ENCODE measurements around the gene LHFPL3.

Gene LHFPL3

DNA sequence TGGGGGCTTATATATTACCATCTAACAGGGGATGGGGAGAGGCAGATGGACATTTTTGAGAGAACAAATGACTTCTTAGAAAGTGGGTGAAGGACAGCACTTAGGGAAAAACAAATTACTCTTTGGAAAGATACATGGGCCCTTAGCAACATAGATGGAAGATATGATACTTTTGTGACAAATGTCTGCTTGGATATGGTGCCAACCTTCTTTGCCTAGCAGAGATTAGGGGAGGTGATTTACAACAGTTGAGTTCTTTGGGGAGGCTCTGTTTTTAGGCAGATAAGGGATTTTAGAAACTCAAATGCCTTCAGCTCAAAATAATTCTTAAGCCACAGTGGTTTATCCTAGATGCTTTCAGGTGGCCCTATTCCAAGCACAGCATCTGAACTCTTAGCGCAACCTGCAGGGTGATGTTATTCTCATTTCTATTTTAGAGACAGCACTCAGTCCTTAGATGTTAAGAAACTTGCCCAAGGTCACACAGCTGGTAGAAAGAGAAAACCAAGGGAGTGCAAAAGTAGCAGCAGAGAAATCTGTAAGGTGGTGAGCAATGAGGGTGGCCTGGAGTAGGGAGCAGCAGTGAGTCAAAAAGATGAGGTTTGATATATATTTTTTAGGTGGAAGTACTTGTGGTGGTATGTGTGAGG lies 610.5 kb downstream of the LHFPL3 start:
- Histone ChIP-seq H3K36me3 (replicated peaks; ENCODE audit: insufficient read depth, low read length) (no peaks in the 10 kb centered on the region), H3K4me3 (ENCODE audit: low read length) (no peak overlapping the region), H3K9me2 (replicated peaks; ENCODE audit: insufficient read depth, low read length) (no peaks in the 10 kb centered on the region), H3K27ac (ENCODE audit: low read length) (peak overlapping the region; percentile 97), H3K27me3 (replicated peaks; ENCODE audit: insufficient read depth, low read length) (no peaks in the 10 kb centered on the region), H3F3A (ENCODE audit: insufficient read depth, low read length) (peaks cover 47% of the 10 kb centered on the region), H3K4me2 (ENCODE audit: low read depth, low read length) (peak overlapping the region; percentile 49), H3K79me2 (ENCODE audit: low read length) (no peaks in the 10 kb centered on the region; the same call in 1 of the 2 replicates), H2AFZ (ENCODE audit: low read length) (no peak overlapping the region), H3K4me1 (ENCODE audit: low read length) (peaks cover 73% of the 10 kb centered on the region), H4K20me1 (ENCODE audit: insufficient read depth, low read length) (no peaks in the 10 kb centered on the region), H3K9me3 (replicated peaks; ENCODE audit: insufficient read depth, low read length) (no peaks in the 10 kb centered on the region), H3K9ac (ENCODE audit: low read length) (peak overlapping the region; percentile 68)
- TF ChIP-seq, protein P1, sequence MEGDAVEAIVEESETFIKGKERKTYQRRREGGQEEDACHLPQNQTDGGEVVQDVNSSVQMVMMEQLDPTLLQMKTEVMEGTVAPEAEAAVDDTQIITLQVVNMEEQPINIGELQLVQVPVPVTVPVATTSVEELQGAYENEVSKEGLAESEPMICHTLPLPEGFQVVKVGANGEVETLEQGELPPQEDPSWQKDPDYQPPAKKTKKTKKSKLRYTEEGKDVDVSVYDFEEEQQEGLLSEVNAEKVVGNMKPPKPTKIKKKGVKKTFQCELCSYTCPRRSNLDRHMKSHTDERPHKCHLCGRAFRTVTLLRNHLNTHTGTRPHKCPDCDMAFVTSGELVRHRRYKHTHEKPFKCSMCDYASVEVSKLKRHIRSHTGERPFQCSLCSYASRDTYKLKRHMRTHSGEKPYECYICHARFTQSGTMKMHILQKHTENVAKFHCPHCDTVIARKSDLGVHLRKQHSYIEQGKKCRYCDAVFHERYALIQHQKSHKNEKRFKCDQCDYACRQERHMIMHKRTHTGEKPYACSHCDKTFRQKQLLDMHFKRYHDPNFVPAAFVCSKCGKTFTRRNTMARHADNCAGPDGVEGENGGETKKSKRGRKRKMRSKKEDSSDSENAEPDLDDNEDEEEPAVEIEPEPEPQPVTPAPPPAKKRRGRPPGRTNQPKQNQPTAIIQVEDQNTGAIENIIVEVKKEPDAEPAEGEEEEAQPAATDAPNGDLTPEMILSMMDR (IDR thresholded peaks at IDR 0.05; ENCODE audit: low read length), result peak; percentile 8; the same call in 1 of the 2 replicates
- TF ChIP-seq EZH2 (optimal IDR thresholded peaks at IDR 0.05; ENCODE audit: low read depth, low read length), result no peak
- peak; percentile 94 for DNase-seq

DNA sequence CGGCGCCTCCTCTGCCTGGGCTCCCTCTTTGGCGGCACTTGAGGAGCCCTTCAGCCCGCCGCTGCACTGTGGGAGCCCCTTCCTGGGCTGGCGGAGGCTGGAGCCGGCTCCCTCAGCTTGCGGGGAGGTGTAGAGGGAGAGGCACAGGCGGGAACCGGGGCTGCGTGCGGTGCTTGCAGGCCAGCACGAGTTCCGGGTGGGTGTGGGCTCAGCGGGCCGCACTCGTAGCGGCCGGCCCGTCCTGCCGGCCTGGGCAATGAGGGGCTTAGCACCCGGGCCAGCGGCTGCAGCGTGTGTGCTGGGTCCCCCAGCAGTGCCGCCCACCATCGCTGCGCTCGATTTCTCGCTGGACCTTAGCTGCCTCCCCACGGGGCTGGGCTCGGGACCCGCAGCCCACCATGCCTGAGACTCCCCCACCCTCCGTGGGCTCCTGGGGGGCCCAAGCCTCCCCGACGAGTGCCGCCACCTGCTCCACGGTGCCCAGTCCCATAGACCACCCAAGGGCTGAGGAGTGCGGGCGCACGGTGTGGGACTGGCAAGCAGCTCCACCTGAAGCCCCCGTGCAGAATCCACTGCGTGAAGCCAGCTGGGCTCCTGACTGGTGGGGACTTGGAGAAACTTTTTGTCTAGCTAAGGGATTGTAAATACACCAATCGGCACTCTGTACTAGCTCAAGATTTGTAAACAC lies 611.8 kb downstream of the LHFPL3 start:
- no peaks in the 10 kb centered on the region for H3K27me3 ChIP-seq (replicated peaks; ENCODE audit: insufficient read depth, low read length)
- peaks cover 56% of the 10 kb centered on the region for H3F3A ChIP-seq (ENCODE audit: insufficient read depth, low read length)
- no peak overlapping the region for H2AFZ ChIP-seq (ENCODE audit: low read length)
- no peak for DNase-seq
- peak overlapping the region; percentile 68; the same call in 1 of the 2 replicates for H3K9ac ChIP-seq (ENCODE audit: low read length)
- no peaks in the 10 kb centered on the region; the same call in 1 of the 2 replicates for H3K79me2 ChIP-seq (ENCODE audit: low read length)
- peaks cover 75% of the 10 kb centered on the region for H3K4me1 ChIP-seq (ENCODE audit: low read length)
- H3K36me3 ChIP-seq (replicated peaks; ENCODE audit: insufficient read depth, low read length), result no peaks in the 10 kb centered on the region
- H3K4me3 ChIP-seq (ENCODE audit: low read length), result no peak overlapping the region
- peak overlapping the region; percentile 49 for H3K4me2 ChIP-seq (ENCODE audit: low read depth, low read length)
- H4K20me1 ChIP-seq (ENCODE audit: insufficient read depth, low read length), result no peaks in the 10 kb centered on the region
- no peaks in the 10 kb centered on the region for H3K9me3 ChIP-seq (replicated peaks; ENCODE audit: insufficient read depth, low read length)
- TF ChIP-seq EZH2phosphoT487 (IDR thresholded peaks at IDR 0.05; ENCODE audit: low read length), result no peak
- TF ChIP-seq EZH2 (optimal IDR thresholded peaks at IDR 0.05; ENCODE audit: low read depth, low read length), result no peak
- TF ChIP-seq, protein P1 (IDR thresholded peaks at IDR 0.05; ENCODE audit: low read length), result no peak
- H3K27ac ChIP-seq (ENCODE audit: low read length), result peak overlapping the region; percentile 97
- H3K9me2 ChIP-seq (replicated peaks; ENCODE audit: insufficient read depth, low read length), result no peaks in the 10 kb centered on the region

DNA sequence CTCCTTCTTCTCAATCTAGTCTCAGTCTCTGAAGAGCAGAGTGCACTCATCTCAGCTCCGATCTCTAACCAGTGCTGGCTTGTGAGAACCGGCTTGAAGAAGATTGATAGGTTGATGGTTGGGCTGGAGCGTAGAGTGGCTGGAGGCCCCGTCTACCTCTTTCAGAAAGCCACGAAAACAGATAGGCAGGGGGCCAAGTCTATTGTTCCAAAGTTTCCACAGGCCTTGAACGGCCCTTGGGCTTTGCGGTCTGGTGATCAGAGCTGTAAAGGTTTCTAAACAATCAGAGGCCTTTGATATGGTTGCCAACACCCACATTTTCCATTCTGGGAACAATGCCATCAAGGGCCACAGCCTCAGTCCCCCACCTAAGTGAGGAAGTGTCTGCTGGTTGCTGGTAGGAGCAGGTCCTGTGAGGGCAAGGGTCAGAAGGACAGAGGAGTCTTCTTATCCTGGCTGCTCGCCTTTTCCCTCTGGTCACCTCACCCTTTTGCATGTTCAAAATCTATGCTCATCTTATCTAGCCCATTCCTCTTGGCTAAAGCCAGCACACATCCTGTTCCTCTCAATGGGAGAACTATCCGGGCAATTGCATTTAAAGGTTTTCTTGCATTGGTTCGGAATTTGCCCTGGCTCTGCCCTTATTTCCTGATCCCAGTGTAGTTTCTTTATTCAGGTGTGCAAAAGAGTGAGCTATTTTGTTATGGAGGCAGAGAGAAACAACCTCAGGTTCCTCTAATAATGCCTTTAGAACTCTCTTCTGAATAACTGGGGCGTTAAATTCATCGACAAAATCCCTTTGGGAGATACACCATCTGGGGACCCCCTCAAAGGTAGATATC lies 615.3 kb downstream of the LHFPL3 start:
- peak overlapping the region; percentile 99 for H3K27ac ChIP-seq (ENCODE audit: low read length)
- no peaks in the 10 kb centered on the region for H4K20me1 ChIP-seq (ENCODE audit: insufficient read depth, low read length)
- no peaks in the 10 kb centered on the region for H3K27me3 ChIP-seq (replicated peaks; ENCODE audit: insufficient read depth, low read length)
- H3K4me3 ChIP-seq (ENCODE audit: low read length), result peak overlapping the region; percentile 39
- peak; percentile 95 for DNase-seq
- H3K4me1 ChIP-seq (ENCODE audit: low read length), result peaks cover 62% of the 10 kb centered on the region
- no peak overlapping the region for H2AFZ ChIP-seq (ENCODE audit: low read length)
- no peaks in the 10 kb centered on the region for H3K36me3 ChIP-seq (replicated peaks; ENCODE audit: insufficient read depth, low read length)
- H3K9me3 ChIP-seq (replicated peaks; ENCODE audit: insufficient read depth, low read length), result no peaks in the 10 kb centered on the region
- no peaks in the 10 kb centered on the region for H3K9me2 ChIP-seq (replicated peaks; ENCODE audit: insufficient read depth, low read length)
- no peaks in the 10 kb centered on the region; the same call in 1 of the 2 replicates for H3K79me2 ChIP-seq (ENCODE audit: low read length)
- H3K9ac ChIP-seq (ENCODE audit: low read length), result peak overlapping the region; percentile 99
- TF ChIP-seq EZH2 (optimal IDR thresholded peaks at IDR 0.05; ENCODE audit: low read depth, low read length) (no peak), EZH2phosphoT487 (IDR thresholded peaks at IDR 0.05; ENCODE audit: low read length) (no peak)
- TF ChIP-seq, protein P1 (IDR thresholded peaks at IDR 0.05; ENCODE audit: low read length), result no peak
- peaks cover 42% of the 10 kb centered on the region for H3F3A ChIP-seq (ENCODE audit: insufficient read depth, low read length)
- peak overlapping the region; percentile 72 for H3K4me2 ChIP-seq (ENCODE audit: low read depth, low read length)
